DMS53 (cell line): ENCODE data around the gene SNRPB2.
A peak's percentile ranks its signal among the peaks of the same experiment; 100 is the strongest.

Experiments used
- DNase-seq: peaks from one replicate; lab custom pipeline; 2025; lab: John Stamatoyannopoulos, UW

SNRPB2 gene

DNA sequence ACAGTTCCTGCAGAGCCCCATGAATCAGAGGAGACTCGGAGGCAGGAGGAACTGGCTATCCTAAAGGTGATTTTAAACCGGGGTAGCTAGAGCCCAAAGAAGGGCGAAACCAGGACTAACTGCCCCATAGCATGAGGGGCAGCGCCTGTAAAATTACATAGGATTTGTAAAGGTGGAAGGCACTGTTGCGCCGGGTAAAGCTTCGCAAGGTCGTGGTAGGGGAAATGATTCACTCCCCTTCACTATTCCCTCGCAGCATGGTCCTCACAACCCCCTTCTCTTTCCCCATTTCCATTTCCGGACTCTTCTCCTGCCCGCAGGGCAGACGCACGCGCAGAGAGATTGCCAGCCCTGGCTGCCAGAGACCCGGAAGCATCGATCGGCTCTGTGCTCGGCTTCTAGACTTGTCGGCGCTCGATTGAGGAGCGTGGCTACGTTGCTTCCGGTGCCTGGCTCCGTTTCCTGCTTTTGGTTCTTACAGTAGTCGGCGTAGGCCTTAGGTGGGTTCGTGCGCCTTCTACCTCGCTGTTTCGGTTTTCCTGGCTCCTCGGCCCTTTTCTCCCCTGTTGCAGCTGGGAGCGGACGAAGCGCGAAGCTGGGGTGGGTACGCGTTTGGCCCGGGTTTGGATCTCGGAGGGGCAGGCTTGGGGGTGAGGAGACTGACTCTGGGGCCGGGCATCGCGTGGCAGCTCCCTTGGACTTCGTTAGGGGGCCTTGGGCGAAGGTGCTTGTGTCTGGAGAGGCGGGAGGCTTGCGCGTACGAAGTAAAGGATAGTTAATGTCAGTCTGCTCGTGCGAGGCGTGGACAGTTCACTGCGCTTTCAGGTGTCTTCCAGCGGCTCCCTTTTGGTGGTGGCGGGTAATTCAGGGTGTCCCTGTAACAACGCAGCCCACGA lies at the start of gene SNRPB2:
Gene SNRPB2, plus strand, starts transcription at position 462 of the 896 bp plus-strand sequence. CDS start 1,677 bp downstream, outside the sequence.
- DNase-seq = peak; percentile 98

DNA sequence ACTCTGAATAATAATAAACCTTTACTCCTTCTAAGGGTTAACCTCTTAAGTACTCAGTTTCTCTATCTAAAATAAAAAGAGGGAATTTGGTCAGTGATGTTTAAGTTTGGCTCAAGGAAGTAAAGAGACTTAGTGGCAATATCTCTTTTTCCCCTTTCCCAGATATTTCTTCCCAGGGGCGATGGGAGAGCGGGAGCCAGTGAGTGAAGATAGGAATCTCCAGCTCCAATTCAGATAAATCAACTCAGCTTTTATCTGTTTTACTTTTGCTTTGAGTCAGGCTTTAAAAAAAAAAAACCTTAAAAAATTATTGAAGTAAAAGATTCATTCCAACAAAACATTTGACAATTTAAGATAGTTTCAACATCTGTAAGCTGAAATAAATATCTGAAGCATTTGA lies 45.4 kb upstream of the SNRPB2 start:
- DNase-seq = no peak

DNA sequence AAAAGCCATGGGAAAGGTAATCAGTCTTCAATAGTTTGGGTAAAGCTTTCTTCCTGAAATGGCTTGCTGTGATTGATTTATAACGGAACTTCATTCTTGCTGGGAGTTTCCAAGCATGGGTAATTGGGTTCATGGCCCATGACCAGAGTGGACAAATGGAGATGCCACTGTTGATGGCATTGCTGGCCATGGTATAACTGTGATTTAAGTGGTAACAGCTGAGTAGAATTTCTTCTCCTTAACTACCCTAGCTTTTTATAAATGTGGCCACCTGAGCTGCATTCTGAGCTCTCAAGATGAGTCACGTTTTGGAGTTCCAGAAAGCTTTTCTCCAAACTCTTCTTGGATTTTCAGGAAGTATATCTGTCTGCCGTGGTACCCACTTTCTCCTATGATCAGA lies 39.9 kb upstream of the SNRPB2 start:
- DNase-seq = no peak

GRCh38 chr20:16691381-16691780 lies 38.4 kb upstream of the SNRPB2 start:
- DNase-seq = no peak

DNA sequence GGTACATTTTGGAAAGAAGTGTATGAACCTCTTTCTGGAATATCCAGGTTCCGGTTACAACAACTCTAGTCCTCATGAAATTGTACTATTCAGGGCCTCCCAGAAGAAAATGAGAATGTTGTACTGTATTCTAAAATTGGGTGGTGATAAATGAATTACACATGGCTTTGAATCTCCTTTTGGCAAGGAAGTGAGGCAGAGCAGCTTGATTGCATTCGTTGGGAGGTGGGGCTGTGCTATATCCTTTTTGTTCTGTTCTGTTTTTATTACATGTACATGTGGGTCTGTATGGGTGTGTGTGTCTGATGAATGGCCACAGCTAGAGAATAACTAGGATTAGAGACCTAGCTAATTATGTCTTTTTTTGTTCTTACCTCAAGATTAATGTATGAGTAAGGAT lies 37.8 kb upstream of the SNRPB2 start:
- DNase-seq = no peak

- DNase-seq = no peak
Measured at GRCh38 chr20:16692442-16692841, 37.4 kb upstream of the SNRPB2 start.

GRCh38 chr20:16693278-16693677 lies 36.5 kb upstream of the SNRPB2 start:
- no peak for DNase-seq

DNA sequence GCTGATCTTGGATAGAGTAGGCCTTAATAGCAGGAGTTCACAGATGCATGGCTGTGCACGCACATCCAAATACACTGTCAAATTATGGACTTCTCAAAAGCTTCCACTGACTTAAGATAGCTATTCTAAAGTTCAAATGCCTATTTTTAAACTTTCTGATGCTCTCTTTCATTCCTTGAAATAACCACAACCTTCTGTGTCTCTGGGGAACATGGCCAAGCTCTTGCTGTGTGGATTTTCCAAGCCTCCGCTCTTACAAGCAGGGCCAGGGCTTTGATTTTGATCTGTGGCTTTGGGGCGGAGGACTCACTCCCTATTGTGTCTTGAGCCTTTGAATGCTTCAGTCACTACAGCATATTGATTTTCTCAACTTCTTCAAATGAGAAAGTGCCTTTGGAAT lies 35.7 kb upstream of the SNRPB2 start:
- DNase-seq = no peak

GRCh38 chr20:16695628-16696027 lies 34.2 kb upstream of the SNRPB2 start:
- DNase-seq = no peak

- no peak for DNase-seq
Measured at GRCh38 chr20:16699293-16699692, 30.5 kb upstream of the SNRPB2 start.

DNA sequence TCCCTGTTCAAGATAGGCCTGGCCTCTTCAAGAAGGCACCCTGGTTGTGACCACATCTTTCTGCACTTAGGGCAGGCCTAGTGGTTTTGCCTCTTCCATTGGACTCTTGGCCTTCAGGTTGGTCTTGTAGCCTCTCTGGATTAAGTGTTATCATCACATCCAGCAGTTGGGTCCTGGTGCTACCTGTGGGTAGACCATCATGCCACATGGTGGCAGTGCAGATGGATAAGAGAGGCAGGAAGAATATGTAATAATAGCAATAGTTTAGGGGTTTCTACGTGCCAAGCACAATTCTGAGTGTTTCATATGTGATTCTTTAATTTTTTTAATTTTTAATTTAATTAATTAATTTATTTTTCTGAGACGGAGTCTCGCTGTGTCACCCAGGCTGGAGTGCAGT lies 28.5 kb upstream of the SNRPB2 start:
- peak; percentile 53 for DNase-seq

DNA sequence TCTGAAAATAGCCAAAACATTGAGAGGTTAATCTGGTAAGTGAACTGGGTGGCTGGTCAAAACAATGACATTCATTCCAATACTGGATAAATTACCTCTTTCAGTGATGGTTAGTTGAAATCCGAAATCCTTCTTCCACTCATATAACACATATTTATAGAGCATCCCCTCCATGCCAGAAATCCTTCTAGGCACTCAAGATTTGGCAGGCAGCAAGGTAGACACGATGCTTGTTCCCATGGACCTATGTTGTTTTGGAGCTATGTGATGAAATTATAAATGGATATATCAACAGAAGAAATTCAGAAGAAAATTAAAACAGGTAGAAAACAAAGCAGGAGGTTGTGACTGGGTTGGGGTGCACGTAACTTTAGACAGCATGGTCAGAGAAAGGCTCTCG lies 26.3 kb upstream of the SNRPB2 start:
- no peak for DNase-seq

DNA sequence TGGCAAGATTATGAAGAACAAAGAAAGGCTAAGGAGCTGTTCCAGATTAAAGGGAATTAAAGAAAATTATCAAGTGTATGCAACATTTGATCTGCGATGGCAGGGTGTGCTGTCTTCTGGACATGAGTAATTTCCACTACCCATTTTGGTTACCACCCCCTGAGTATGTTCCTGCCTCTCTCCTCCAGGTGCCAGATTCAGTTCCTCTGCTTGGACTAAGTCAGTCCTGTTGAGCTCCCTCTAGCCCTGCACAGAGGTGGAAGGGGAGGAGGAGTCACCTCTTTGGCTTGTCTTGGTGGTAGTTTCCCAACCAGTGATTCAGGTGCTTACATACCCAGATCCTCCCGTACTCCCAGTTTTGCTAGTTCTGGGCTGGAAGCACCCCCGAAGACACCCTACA lies 22.2 kb upstream of the SNRPB2 start:
- DNase-seq = no peak

- DNase-seq = peak; percentile 25
Measured at GRCh38 chr20:16708602-16709001, 21.2 kb upstream of the SNRPB2 start.

DNA sequence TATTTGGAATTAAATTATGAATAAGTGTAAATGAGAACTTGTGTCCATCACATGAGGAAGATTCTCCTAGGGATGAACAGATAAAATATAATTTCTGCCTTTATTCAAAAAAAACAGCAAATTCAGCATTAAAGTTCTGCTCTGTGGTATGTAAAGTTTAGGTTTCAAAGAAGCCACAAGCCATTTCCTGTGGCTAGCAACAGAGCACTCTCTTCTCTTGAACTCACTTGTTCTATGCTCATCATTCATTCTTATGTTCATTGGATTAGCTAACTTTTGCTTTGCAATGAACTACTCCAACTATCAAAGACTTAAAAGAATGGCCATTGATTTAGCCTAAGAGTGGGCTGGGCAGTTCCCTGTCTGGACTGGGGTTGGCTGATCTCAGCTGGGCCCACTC lies 20.8 kb upstream of the SNRPB2 start:
- no peak for DNase-seq

DNA sequence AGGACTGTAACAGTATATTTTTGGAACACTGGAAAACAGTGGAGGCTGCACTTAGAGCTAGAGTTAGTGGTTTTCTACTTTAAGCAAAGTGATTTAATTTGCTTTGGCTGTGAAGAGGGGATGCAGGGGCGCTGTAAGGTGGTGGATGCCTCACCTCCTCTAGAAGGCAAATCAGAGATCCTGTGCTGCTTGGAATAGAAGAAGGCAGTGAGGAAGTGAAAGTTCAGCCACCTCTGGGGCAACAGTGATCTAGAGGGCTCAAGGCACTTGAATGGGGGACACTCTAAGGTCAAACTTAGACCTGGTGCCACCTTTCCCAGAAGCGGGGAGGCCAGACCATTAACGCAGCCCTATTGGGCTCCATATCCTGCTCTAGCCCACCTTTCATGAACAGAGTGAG lies 19.0 kb upstream of the SNRPB2 start:
- no peak for DNase-seq

- no peak for DNase-seq
Measured at GRCh38 chr20:16711661-16712258, 18.1 kb upstream of the SNRPB2 start.

- DNase-seq = no peak
Measured at GRCh38 chr20:16712511-16712947, 17.3 kb upstream of the SNRPB2 start.

- no peak for DNase-seq
Measured at GRCh38 chr20:16713066-16713465, 16.8 kb upstream of the SNRPB2 start.

DNA sequence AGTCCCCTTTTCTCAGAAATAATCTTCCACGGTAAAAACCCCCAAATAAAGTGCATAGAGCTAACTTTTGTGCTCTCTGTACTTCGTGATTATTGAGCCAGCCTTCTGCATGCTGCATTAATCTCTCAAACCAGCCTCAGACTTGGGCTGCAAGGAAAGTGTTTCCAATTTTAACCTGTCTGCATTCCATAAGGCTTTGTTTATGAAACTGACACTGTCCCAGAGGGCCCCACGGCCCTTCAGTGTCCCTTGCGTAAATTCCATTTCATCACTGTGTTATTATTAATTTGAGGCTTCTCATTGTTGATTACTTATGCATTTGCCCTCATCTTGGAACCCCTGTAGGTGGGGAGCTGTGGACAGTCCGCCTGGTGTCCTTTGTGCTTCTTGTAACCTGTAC lies 15.6 kb upstream of the SNRPB2 start:
- no peak for DNase-seq

GRCh38 chr20:16714751-16715150 lies 15.1 kb upstream of the SNRPB2 start:
- DNase-seq = no peak

GRCh38 chr20:16719421-16719820 lies 10.4 kb upstream of the SNRPB2 start:
- no peak for DNase-seq

- DNase-seq = no peak
Measured at GRCh38 chr20:16729080-16729479, 746 bp upstream of the SNRPB2 start.
